Measurements from ENCODE around the gene ELOVL2.
"Not testable (repeated sequence)": the region's sequence is repeated elsewhere in the genome, so short reads cannot be mapped to it uniquely, and the experiment has no call there.

The ELOVL2 gene

GRCh38 chr6:11002176-11002575, 41.9 kb downstream of the ELOVL2 start:
- H3K4me1 Mint-ChIP-seq = peaks cover 6% of the 10 kb centered on the region
- H3K27me3 Mint-ChIP-seq (ENCODE audit: low read depth) = no peaks in the 10 kb centered on the region
- H3K27ac Mint-ChIP-seq = no peak overlapping the region
- no peaks in the 10 kb centered on the region for H3K9me3 Mint-ChIP-seq
- TF ChIP-seq CTCF (IDR thresholded peaks at IDR 0.05; ENCODE audit: unreplicated experiment in 3 of 3) = no peak
- H3K36me3 Mint-ChIP-seq (ENCODE audit: low read depth) = peaks cover 15% of the 10 kb centered on the region
- H3K4me3 Mint-ChIP-seq = no peak overlapping the region

- TF ChIP-seq CTCF (IDR thresholded peaks at IDR 0.05; ENCODE audit: unreplicated experiment in 3 of 3) = no peak
- Mint-ChIP-seq H3K9me3 (no peaks in the 10 kb centered on the region), H3K4me3 (no peak overlapping the region), H3K27ac (peak overlapping the region in 2 of 3 experiments; percentile 1 to 39), H3K4me1 (peaks cover 6% of the 10 kb centered on the region), H3K36me3 (ENCODE audit: low read depth) (peaks cover 18% of the 10 kb centered on the region), H3K27me3 (ENCODE audit: low read depth) (no peaks in the 10 kb centered on the region)
Measured at GRCh38 chr6:10999994-11000393, 44.1 kb downstream of the ELOVL2 start.

GRCh38 chr6:10995114-10995707, 48.9 kb downstream of the ELOVL2 start:
- Mint-ChIP-seq H3K4me1 (peaks cover 6% of the 10 kb centered on the region), H3K27me3 (ENCODE audit: low read depth) (no peaks in the 10 kb centered on the region), H3K9me3 (no peaks in the 10 kb centered on the region)

GRCh38 chr6:10993896-10994295, 50.2 kb downstream of the ELOVL2 start:
- H3K4me1 Mint-ChIP-seq = no peaks in the 10 kb centered on the region
- H3K4me3 Mint-ChIP-seq = no peak overlapping the region
- no peak for TF ChIP-seq CTCF (IDR thresholded peaks at IDR 0.05; ENCODE audit: unreplicated experiment in 3 of 3)
- no peaks in the 10 kb centered on the region for H3K27me3 Mint-ChIP-seq (ENCODE audit: low read depth)
- no peaks in the 10 kb centered on the region for H3K9me3 Mint-ChIP-seq
- H3K36me3 Mint-ChIP-seq (ENCODE audit: low read depth) = peaks cover 19% of the 10 kb centered on the region
- no peak overlapping the region for H3K27ac Mint-ChIP-seq

More at GRCh38 chr6:10995114-10995707, 48.9 kb downstream of the ELOVL2 start:
- peaks cover 23% of the 10 kb centered on the region for H3K36me3 Mint-ChIP-seq (ENCODE audit: low read depth)
- no peak for TF ChIP-seq CTCF (IDR thresholded peaks at IDR 0.05; ENCODE audit: unreplicated experiment in 3 of 3)
- no peak overlapping the region for H3K4me3 Mint-ChIP-seq
- no peak overlapping the region for H3K27ac Mint-ChIP-seq

GRCh38 chr6:10991115-10991514, 53.0 kb downstream of the ELOVL2 start:
- Mint-ChIP-seq H3K9me3 (peaks cover 3% of the 10 kb centered on the region), H3K4me3 (no peak overlapping the region), H3K27ac (no peak overlapping the region), H3K4me1 (no peaks in the 10 kb centered on the region), H3K36me3 (ENCODE audit: low read depth) (peaks cover 26% of the 10 kb centered on the region), H3K27me3 (ENCODE audit: low read depth) (no peaks in the 10 kb centered on the region)
- no peak for TF ChIP-seq CTCF (IDR thresholded peaks at IDR 0.05; ENCODE audit: unreplicated experiment in 3 of 3)

GRCh38 chr6:10989587-10989986, 54.5 kb downstream of the ELOVL2 start:
- Mint-ChIP-seq H3K9me3 (peaks cover 3% of the 10 kb centered on the region), H3K27me3 (ENCODE audit: low read depth) (no peaks in the 10 kb centered on the region), H3K36me3 (ENCODE audit: low read depth) (peaks cover 20% of the 10 kb centered on the region), H3K4me3 (no peak overlapping the region), H3K4me1 (no peaks in the 10 kb centered on the region), H3K27ac (no peak overlapping the region)
- no peak for TF ChIP-seq CTCF (IDR thresholded peaks at IDR 0.05; ENCODE audit: unreplicated experiment in 3 of 3)

GRCh38 chr6:10984959-10985358, 59.1 kb downstream of the ELOVL2 start:
- H3K27ac Mint-ChIP-seq; H3K27me3 Mint-ChIP-seq (ENCODE audit: low read depth); H3K4me1 Mint-ChIP-seq; H3K4me3 Mint-ChIP-seq; H3K9me3 Mint-ChIP-seq: not testable (repeated sequence)
- peaks cover 31% of the 10 kb centered on the region for H3K36me3 Mint-ChIP-seq (ENCODE audit: low read depth)
